Liver (tissue), 9 donors: ENCODE results near the gene GUCY1B1. TPM values are rescaled to one million over a fixed set of nuclear protein-coding genes. Genes with fewer than 3 reads are reported as not detected.

Experiments used
- DNase-seq: peaks from one replicate; pipeline ENCODE4 v3.0.0-alpha.2; 2017; ENCODE audit warnings: low spot score
- H3K27ac ChIP-seq, 2 donors: one replicate each; pipeline ENCODE4 v1.7.0; 2013; ENCODE audit warnings: inconsistent platforms in 2 of 2, low read length in 2 of 2, control low read depth in 1 of 2, low read depth in 1 of 2, mild to moderate bottlenecking in 1 of 2
- H3K27me3 ChIP-seq, 4 donors: one replicate each; pipeline versions ENCODE4 v1.6.1 to v1.7.0; 2013; ENCODE audit warnings: low read length in 3 of 4, inconsistent platforms in 1 of 4, mild to moderate bottlenecking in 1 of 4, moderate library complexity in 1 of 4; ENCODE audit not compliant: control insufficient read depth in 4 of 4, insufficient read depth in 4 of 4
- H3K36me3 ChIP-seq, 4 donors: one replicate each; pipeline versions ENCODE4 v1.6.1 to v1.7.0; 2013; ENCODE audit warnings: low read length in 3 of 4, mild to moderate bottlenecking in 3 of 4, low read depth in 1 of 4, moderate library complexity in 1 of 4; ENCODE audit not compliant: control insufficient read depth in 4 of 4, insufficient read depth in 3 of 4
- H3K4me1 ChIP-seq, 4 donors: one replicate each; pipeline versions ENCODE4 v1.6.1 to v1.7.0; 2013; ENCODE audit warnings: low read length in 3 of 4, mild to moderate bottlenecking in 3 of 4, moderate library complexity in 1 of 4; ENCODE audit not compliant: control insufficient read depth in 4 of 4, insufficient read depth in 4 of 4
- H3K4me3 ChIP-seq, 3 donors: one replicate each; pipeline versions ENCODE4 v1.6.1 to v1.7.0; 2013; ENCODE audit warnings: low read length in 3 of 3, control low read depth in 1 of 3, low read depth in 1 of 3, mild to moderate bottlenecking in 1 of 3
- H3K9ac ChIP-seq, 2 donors: one replicate each; pipeline ENCODE4 v1.7.0; 2013; ENCODE audit warnings: low read length in 2 of 2, mild to moderate bottlenecking in 2 of 2, moderate library complexity in 2 of 2, control low read depth in 1 of 2, low read depth in 1 of 2
- H3K9me3 ChIP-seq, 4 donors: one replicate each; pipeline versions ENCODE4 v1.6.1 to v1.7.0; 2013; ENCODE audit warnings: low read length in 3 of 4; ENCODE audit not compliant: control insufficient read depth in 4 of 4
- EGR1 ChIP-seq, 2 donors: IDR thresholded peaks; 2 replicates each; pipeline ENCODE4 v1.6.1; 2016 to 2018; ENCODE audit warnings: antibody characterized with exemption in 2 of 2, low read depth in 2 of 2
- FOXA1 ChIP-seq: IDR thresholded peaks from 2 replicates; pipeline ENCODE4 v1.6.1; 2016; ENCODE audit warnings: antibody characterized with exemption
- GABPA ChIP-seq, 2 donors: IDR thresholded peaks in 1 of 2; conservative IDR thresholded peaks in 1 of 2; 2 replicates each; pipeline ENCODE4 v1.6.1; 2016; ENCODE audit warnings: antibody characterized with exemption in 2 of 2, mild to moderate bottlenecking in 1 of 2, moderate library complexity in 1 of 2
- HNF4A ChIP-seq, 2 donors: conservative IDR thresholded peaks; 2 replicates each; pipeline ENCODE4 v1.6.1; 2016; ENCODE audit warnings: antibody characterized with exemption in 2 of 2, mild to moderate bottlenecking in 2 of 2
- HNF4G ChIP-seq: IDR thresholded peaks from 2 replicates; pipeline ENCODE4 v1.6.1; 2016; ENCODE audit warnings: antibody characterized with exemption
- JUND ChIP-seq, 2 donors: IDR thresholded peaks; 2 replicates each; pipeline ENCODE4 v1.6.1; 2016; ENCODE audit warnings: antibody characterized with exemption in 2 of 2
- RAD21 ChIP-seq, 2 donors: IDR thresholded peaks; 2 replicates each; pipeline ENCODE4 v1.6.1; 2016; ENCODE audit warnings: antibody characterized with exemption in 2 of 2, mild to moderate bottlenecking in 2 of 2
- RXRA ChIP-seq, 2 donors: IDR thresholded peaks; 2 replicates each; pipeline ENCODE4 v1.6.1; 2017 to 2018; ENCODE audit warnings: antibody characterized with exemption in 2 of 2, mild to moderate bottlenecking in 1 of 2
- TAF1 ChIP-seq: conservative IDR thresholded peaks from 2 replicates; pipeline ENCODE4 v1.6.1; 2016; ENCODE audit warnings: antibody characterized with exemption, mild to moderate bottlenecking
- YY1 ChIP-seq: IDR thresholded peaks from 2 replicates; pipeline ENCODE4 v1.6.1; 2016; ENCODE audit warnings: antibody characterized with exemption, mild to moderate bottlenecking
- WGBS: extraction: QIAGEN DNeasy Blood & Tissue Kit; methylation state at CpG from one replicate; pipeline ENCODE4 v1.1.7; 2013; 5-methylcytosine and 5-hydroxymethylcytosine counted together
- polyA plus RNA-seq, 2 donors: library from polyadenylated mRNA; stranded (reverse) in 1 of 2; unstranded in 1 of 2; fragments of 200-250 nt in 1 of 2; fragments of >200 nt in 1 of 2; fragmentation: Nextera tagmentation in 1 of 2; extraction: Ambion mirVana in 1 of 2; gene quantifications; one replicate each; pipeline versions ENCODE4 v1.2.1 to v1.2.3, GENCODE V29; 2013 to 2015
- total RNA-seq, 2 donors: library from RNA; depleted of rRNA; stranded (reverse); fragments of >200 nt; gene quantifications; one replicate each; pipeline ENCODE4 v1.2.3, GENCODE V29; 2014
- TF ChIP-seq, protein P1 (sequence below): IDR thresholded peaks from 2 replicates; pipeline ENCODE4 v1.6.1; 2016; ENCODE audit warnings: antibody characterized with exemption, mild to moderate bottlenecking
- TF ChIP-seq, protein P2 (sequence below): IDR thresholded peaks from 2 replicates; pipeline ENCODE4 v1.6.1; 2016; ENCODE audit warnings: antibody characterized with exemption
- TF ChIP-seq, protein P3 (sequence below): fragments of 150-350 bp; IDR thresholded peaks from 2 replicates; pipeline ENCODE4 v1.5.1; 2017; ENCODE audit warnings: improper control_type of control experiment, low read depth, low read length; ENCODE audit not compliant: missing input control
- TF ChIP-seq, protein P4 (sequence below): IDR thresholded peaks from 2 replicates; pipeline ENCODE4 v1.6.1; 2016; ENCODE audit warnings: antibody characterized with exemption
- donor health status: healthy.
- donor health status: healthy.
- donor health status: healthy.
- donor health status: healthy.
- donor health status: healthy.

Gene GUCY1B1
- total and polyA plus RNA-seq, 4 donors = 2.6 to 6.7 (median 3.8) TPM

DNA sequence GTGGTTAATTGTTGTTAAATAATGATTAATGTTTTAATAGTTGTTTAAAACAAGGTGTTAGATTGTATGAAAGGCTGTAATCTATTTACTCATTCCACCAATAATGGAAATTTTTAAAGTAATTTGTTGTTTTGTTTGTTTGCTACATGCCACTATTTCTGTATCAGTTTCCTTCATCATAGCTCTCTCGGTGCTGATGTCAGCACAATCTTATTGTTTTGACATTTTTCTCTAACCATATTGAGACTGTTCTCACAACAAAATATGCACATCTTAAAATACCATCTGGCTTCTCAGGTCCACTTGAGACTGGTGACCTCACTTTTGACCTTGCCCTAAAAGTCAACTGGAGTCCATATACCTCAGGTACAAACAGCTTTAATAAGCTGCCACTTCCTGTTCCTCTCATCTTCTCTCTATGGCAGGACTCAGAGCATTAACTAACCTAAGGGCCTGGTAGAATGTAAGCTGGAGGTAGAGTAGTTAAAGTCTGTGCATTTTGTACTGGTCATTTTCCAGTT, 1.0 kb upstream of the GUCY1B1 start (continued):
- TF ChIP-seq, protein P1, sequence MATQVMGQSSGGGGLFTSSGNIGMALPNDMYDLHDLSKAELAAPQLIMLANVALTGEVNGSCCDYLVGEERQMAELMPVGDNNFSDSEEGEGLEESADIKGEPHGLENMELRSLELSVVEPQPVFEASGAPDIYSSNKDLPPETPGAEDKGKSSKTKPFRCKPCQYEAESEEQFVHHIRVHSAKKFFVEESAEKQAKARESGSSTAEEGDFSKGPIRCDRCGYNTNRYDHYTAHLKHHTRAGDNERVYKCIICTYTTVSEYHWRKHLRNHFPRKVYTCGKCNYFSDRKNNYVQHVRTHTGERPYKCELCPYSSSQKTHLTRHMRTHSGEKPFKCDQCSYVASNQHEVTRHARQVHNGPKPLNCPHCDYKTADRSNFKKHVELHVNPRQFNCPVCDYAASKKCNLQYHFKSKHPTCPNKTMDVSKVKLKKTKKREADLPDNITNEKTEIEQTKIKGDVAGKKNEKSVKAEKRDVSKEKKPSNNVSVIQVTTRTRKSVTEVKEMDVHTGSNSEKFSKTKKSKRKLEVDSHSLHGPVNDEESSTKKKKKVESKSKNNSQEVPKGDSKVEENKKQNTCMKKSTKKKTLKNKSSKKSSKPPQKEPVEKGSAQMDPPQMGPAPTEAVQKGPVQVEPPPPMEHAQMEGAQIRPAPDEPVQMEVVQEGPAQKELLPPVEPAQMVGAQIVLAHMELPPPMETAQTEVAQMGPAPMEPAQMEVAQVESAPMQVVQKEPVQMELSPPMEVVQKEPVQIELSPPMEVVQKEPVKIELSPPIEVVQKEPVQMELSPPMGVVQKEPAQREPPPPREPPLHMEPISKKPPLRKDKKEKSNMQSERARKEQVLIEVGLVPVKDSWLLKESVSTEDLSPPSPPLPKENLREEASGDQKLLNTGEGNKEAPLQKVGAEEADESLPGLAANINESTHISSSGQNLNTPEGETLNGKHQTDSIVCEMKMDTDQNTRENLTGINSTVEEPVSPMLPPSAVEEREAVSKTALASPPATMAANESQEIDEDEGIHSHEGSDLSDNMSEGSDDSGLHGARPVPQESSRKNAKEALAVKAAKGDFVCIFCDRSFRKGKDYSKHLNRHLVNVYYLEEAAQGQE = no peak

DNA sequence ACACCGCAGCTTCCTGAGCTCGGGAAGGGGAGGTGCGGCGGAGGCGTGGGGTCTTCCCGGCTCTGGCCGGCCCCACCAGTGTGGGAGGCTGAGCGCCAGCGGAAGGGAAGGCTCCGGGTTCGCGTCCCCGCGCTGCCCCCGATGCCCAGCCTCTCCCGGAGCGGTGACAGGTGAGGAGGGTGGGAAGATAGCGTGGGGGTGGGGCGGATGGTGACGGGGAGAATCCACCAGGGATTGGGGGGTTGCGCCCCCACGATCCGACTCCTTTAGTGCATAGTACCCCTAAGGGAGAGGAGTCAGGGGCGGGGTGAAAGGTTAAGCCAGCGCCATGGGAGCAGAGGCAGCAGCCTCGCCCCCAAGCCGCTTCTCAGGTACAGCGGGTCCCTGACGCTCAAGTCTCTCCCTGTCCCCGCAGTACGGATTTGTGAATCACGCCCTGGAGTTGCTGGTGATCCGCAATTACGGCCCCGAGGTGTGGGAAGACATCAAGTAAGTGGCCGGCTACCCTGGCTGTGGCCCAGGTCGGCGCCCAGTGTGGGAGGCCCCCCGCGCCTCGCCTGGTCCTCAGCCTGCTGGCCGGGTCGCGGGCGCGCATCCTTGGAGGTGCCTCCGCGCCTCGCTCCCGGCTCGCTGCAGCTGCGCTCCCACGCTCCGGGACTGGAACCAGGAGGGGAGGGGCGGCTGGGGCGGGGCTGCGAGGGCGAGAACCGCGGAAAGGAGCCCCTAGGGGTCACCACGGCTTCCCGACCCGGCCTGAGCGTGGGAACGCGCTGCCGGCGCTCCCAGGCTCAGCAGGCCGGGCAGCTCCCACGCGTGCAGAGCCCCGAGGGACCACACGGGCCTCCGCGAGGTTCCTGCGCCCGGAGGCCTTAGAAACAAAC, 791 bp downstream of the GUCY1B1 start:
- H3K9ac ChIP-seq = no peak overlapping the region
- H3K27me3 ChIP-seq = no peaks in the 10 kb centered on the region
- DNase-seq = no peak
- peaks cover 0 to 6% (median 5%) of the 10 kb centered on the region in 4 donors for H3K4me1 ChIP-seq
- H3K36me3 ChIP-seq = no peaks in the 10 kb centered on the region
- peak overlapping the region; percentile 67 to 75 (median 70) for H3K4me3 ChIP-seq
- peak overlapping the region; percentile 74 to 77 for H3K27ac ChIP-seq
- no peaks in the 10 kb centered on the region for H3K9me3 ChIP-seq
- WGBS = 4% methylated on average over 77 of the region's 77 CpGs
- TF ChIP-seq RAD21 (IDR thresholded peaks at IDR 0.05) (peak in 1 of 2 donors; percentile 21), RXRA (IDR thresholded peaks at IDR 0.05) (no peak), TAF1 (no peak), YY1 (no peak)
- TF ChIP-seq, protein P2, sequence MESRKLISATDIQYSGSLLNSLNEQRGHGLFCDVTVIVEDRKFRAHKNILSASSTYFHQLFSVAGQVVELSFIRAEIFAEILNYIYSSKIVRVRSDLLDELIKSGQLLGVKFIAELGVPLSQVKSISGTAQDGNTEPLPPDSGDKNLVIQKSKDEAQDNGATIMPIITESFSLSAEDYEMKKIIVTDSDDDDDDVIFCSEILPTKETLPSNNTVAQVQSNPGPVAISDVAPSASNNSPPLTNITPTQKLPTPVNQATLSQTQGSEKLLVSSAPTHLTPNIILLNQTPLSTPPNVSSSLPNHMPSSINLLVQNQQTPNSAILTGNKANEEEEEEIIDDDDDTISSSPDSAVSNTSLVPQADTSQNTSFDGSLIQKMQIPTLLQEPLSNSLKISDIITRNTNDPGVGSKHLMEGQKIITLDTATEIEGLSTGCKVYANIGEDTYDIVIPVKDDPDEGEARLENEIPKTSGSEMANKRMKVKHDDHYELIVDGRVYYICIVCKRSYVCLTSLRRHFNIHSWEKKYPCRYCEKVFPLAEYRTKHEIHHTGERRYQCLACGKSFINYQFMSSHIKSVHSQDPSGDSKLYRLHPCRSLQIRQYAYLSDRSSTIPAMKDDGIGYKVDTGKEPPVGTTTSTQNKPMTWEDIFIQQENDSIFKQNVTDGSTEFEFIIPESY = no peak

DNA sequence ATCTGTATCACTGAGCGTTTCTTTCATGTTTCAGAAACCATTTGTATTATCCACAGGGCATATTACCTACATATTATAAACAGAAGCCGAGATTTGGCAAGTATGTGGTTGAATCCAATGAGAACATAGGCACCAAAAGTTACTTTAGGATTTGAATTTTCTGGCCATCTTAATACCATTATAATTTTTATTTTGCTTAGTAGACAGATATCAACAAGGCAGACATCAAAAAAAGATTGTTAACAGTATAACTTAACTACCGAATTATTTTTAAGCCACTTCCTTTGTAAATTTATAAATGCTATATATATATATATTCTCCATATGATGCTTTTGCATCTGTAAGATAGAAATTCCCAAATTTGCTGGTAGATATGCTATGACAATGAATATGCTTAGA, 2.2 kb downstream of the GUCY1B1 start:
- no peak for TF ChIP-seq HNF4A (conservative IDR thresholded peaks at IDR 0.05)
- TF ChIP-seq HNF4G = no peak
- no peak for TF ChIP-seq JUND (IDR thresholded peaks at IDR 0.05)
- no peak for TF ChIP-seq FOXA1
- TF ChIP-seq, protein P1 = no peak
- TF ChIP-seq, protein P2 = no peak
- TF ChIP-seq EGR1 (IDR thresholded peaks at IDR 0.05; ENCODE audit: low read depth in 2 of 2) = no peak
- TF ChIP-seq, protein P3, sequence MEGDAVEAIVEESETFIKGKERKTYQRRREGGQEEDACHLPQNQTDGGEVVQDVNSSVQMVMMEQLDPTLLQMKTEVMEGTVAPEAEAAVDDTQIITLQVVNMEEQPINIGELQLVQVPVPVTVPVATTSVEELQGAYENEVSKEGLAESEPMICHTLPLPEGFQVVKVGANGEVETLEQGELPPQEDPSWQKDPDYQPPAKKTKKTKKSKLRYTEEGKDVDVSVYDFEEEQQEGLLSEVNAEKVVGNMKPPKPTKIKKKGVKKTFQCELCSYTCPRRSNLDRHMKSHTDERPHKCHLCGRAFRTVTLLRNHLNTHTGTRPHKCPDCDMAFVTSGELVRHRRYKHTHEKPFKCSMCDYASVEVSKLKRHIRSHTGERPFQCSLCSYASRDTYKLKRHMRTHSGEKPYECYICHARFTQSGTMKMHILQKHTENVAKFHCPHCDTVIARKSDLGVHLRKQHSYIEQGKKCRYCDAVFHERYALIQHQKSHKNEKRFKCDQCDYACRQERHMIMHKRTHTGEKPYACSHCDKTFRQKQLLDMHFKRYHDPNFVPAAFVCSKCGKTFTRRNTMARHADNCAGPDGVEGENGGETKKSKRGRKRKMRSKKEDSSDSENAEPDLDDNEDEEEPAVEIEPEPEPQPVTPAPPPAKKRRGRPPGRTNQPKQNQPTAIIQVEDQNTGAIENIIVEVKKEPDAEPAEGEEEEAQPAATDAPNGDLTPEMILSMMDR = no peak
- TF ChIP-seq TAF1 = no peak
- no peak for TF ChIP-seq GABPA (IDR thresholded peaks at IDR 0.05 in 1 of 2, conservative IDR thresholded peaks at IDR 0.05 in 1 of 2)
- TF ChIP-seq, protein P4, sequence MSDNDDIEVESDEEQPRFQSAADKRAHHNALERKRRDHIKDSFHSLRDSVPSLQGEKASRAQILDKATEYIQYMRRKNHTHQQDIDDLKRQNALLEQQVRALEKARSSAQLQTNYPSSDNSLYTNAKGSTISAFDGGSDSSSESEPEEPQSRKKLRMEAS = no peak
- TF ChIP-seq RXRA (IDR thresholded peaks at IDR 0.05) = no peak
- no peak for TF ChIP-seq YY1
- Histone ChIP-seq H3K9ac (no peak overlapping the region), H3K27me3 (no peaks in the 10 kb centered on the region), H3K4me1 (peaks cover 0 to 6% (median 5%) of the 10 kb centered on the region in 4 donors), H3K36me3 (no peaks in the 10 kb centered on the region), H3K27ac (no peak overlapping the region), H3K4me3 (no peak overlapping the region), H3K9me3 (no peaks in the 10 kb centered on the region)
- no peak for DNase-seq
- WGBS = 89% methylated on average over 3 of the region's 3 CpGs
